Hepatocyte (in vitro differentiated cells): ENCODE measurements around the gene GAGE1. TPM values are rescaled to one million over a fixed set of nuclear protein-coding genes. Genes with fewer than 3 reads are reported as not detected.

Experiments used
- DNase-seq: peaks from one replicate; pipeline ENCODE4 v3.0.0-alpha.2; 2016; ENCODE audit warnings: low spot score
- H2AFZ ChIP-seq: fragments of 200-600 bp; sonication (generic); 2 replicates; pipeline ENCODE4 v1.6.0; 2016; ENCODE audit warnings: antibody characterized with exemption, mild to moderate bottlenecking
- H3K27ac ChIP-seq: fragments of 200-600 bp; sonication (generic); 2 replicates; pipeline ENCODE4 v1.5.1; 2016; ENCODE audit warnings: mild to moderate bottlenecking
- H3K27me3 ChIP-seq: fragments of 200-600 bp; sonication (generic); 2 replicates; pipeline ENCODE4 v1.6.1; 2016
- H3K36me3 ChIP-seq: fragments of 200-600 bp; sonication (generic); replicated peaks from 2 replicates; pipeline ENCODE4 v1.5.1; 2016; ENCODE audit warnings: low read depth; ENCODE audit not compliant: insufficient read depth
- H3K4me1 ChIP-seq: fragments of 200-600 bp; sonication (generic); 2 replicates; pipeline ENCODE4 v1.5.1; 2016; ENCODE audit warnings: mild to moderate bottlenecking, moderate library complexity; ENCODE audit not compliant: insufficient read depth
- H3K4me2 ChIP-seq: fragments of 200-600 bp; sonication (generic); 2 replicates; pipeline ENCODE4 v1.6.0; 2016
- H3K4me3 ChIP-seq: fragments of 200-600 bp; sonication (generic); 2 replicates; pipeline ENCODE4 v1.5.1; 2016; ENCODE audit warnings: mild to moderate bottlenecking
- H3K79me2 ChIP-seq: fragments of 200-600 bp; sonication (generic); 2 replicates; pipeline ENCODE4 v1.6.0; 2017; ENCODE audit warnings: mild to moderate bottlenecking
- H3K9me2 ChIP-seq: fragments of 200-600 bp; sonication (generic); replicated peaks from 2 replicates; pipeline ENCODE4 v1.6.0; 2017; ENCODE audit warnings: mild to moderate bottlenecking; ENCODE audit not compliant: insufficient read depth
- H3K9me3 ChIP-seq: fragments of 200-600 bp; sonication (generic); 2 replicates; pipeline ENCODE4 v1.5.1; 2016; ENCODE audit warnings: low read depth, mild to moderate bottlenecking
- H4K20me1 ChIP-seq: fragments of 200-600 bp; sonication (generic); 2 replicates; pipeline ENCODE4 v1.6.0; 2016; ENCODE audit warnings: mild to moderate bottlenecking; ENCODE audit not compliant: insufficient read depth, poor library complexity, severe bottlenecking
- EZH2 ChIP-seq: fragments of 200-600 bp; sonication (generic); IDR thresholded peaks from 2 replicates; pipeline ENCODE4 v1.6.1; 2016; ENCODE audit warnings: antibody characterized with exemption, mild to moderate bottlenecking, borderline replicate concordance
- EZH2phosphoT487 ChIP-seq: fragments of 200-600 bp; sonication (generic); IDR thresholded peaks from one replicate; pipeline ENCODE4 v1.6.1; 2018; ENCODE audit warnings: antibody characterized with exemption, mild to moderate bottlenecking, low read depth, moderate library complexity; ENCODE audit not compliant: unreplicated experiment, severe bottlenecking
- WGBS: methylation state at CpG from one replicate; pipeline ENCODE4 v1.1.6; 2016; ENCODE audit warnings: low lambda C conversion rate; ENCODE audit errors: missing lambda C conversion rate; 5-methylcytosine and 5-hydroxymethylcytosine counted together
- polyA plus RNA-seq: library from polyadenylated mRNA; unstranded; fragments of >200 nt; fragmentation: Nextera tagmentation; extraction: Ambion mirVana; gene quantifications from 2 replicates; pipeline ENCODE4 v1.2.1, GENCODE V29; 2016
- total RNA-seq: library from RNA; depleted of rRNA; stranded (reverse); fragments of >200 nt; gene quantifications from 2 replicates; pipeline ENCODE4 v1.2.3, GENCODE V29; 2014
- TF ChIP-seq, protein P1 (sequence below): fragments of 200-600 bp; sonication (generic); IDR thresholded peaks from 2 replicates; pipeline ENCODE4 v1.5.1; 2016; ENCODE audit warnings: antibody characterized with exemption, mild to moderate bottlenecking; ENCODE audit not compliant: poor library complexity

Gene GAGE1
- total and polyA plus RNA-seq, 2 experiments from 2014 or later = not detected

DNA sequence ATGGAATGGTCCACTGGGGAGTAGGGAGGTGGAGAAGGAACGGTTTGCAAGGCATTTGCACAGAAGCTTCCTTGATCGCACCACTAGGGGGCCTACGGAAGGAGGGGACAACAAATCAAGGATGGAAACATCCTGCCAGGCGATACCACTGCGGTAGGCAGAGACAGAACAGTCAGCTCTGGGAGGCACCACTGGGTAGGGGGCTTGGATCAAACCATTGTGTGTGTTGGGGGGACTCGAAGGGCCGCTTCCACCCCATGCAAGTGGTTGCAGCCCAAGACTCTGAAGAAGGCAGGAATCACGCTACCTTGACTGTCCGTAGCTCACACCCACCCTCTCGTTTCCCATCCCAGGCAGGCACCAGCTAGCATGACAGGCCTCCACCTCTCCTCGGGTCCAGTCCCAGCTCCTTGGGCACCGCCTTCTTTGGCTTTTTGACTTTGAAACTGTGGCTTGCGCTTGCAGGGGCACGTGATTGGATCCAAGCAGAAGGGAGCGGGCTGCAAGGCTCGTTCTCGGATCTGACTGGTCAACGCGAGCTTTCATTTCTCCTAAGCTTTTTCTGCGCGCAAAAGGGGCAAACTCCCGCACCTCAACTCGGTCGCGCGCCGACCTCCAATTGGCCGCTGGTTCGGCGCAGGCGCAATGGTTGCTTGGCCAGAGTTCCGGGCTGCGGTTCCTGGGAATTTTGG, 28.4 kb downstream of the GAGE1 start:
- Histone ChIP-seq H3K79me2 (no peaks in the 10 kb centered on the region), H3K4me3 (no peak overlapping the region), H2AFZ (no peak overlapping the region), H4K20me1 (no peaks in the 10 kb centered on the region), H3K9me3 (no peaks in the 10 kb centered on the region), H3K4me2 (no peak overlapping the region), H3K27ac (no peak overlapping the region), H3K4me1 (no peaks in the 10 kb centered on the region), H3K36me3 (no peaks in the 10 kb centered on the region), H3K9me2 (no peaks in the 10 kb centered on the region), H3K27me3 (no peaks in the 10 kb centered on the region)
- 93% methylated on average over 32 of the region's 33 CpGs for WGBS
- no peak for DNase-seq
- TF ChIP-seq, protein P1, sequence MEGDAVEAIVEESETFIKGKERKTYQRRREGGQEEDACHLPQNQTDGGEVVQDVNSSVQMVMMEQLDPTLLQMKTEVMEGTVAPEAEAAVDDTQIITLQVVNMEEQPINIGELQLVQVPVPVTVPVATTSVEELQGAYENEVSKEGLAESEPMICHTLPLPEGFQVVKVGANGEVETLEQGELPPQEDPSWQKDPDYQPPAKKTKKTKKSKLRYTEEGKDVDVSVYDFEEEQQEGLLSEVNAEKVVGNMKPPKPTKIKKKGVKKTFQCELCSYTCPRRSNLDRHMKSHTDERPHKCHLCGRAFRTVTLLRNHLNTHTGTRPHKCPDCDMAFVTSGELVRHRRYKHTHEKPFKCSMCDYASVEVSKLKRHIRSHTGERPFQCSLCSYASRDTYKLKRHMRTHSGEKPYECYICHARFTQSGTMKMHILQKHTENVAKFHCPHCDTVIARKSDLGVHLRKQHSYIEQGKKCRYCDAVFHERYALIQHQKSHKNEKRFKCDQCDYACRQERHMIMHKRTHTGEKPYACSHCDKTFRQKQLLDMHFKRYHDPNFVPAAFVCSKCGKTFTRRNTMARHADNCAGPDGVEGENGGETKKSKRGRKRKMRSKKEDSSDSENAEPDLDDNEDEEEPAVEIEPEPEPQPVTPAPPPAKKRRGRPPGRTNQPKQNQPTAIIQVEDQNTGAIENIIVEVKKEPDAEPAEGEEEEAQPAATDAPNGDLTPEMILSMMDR = no peak
- TF ChIP-seq EZH2phosphoT487 (no peak), EZH2 (no peak)

DNA sequence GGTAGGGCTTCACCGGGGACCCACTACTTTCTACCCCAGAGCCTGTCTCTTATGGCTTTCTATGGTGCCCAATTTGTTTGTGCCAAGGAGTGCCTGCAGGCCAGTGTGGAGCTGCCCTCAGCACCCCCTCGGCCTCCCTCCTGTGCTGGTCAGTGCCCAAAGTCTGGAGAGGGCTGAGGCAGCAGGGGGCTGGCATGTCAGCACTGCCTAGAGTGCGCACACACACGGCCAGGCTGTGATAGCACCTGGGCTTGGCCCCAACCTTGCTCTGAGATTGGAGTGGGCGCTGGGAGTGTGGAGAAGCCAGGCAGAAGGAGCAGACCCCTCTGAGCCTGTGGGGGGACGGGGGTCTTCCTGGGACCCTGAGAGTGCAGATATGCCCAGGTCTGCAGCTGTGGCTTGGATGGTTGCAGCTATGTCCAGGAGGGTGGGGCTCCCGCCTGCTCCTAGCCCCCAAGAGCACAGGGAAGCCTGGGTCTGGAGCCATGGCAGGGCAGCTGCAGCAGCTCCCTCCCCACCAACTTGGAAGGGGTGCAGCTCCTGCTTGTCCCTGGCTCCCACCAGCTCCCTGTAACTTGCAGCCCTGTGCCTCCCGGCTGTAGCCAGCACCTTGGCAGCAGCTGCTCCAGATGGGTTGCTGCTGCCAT, 46.3 kb downstream of the GAGE1 start:
- H3K9me3 ChIP-seq = no peaks in the 10 kb centered on the region
- H3K36me3 ChIP-seq = no peaks in the 10 kb centered on the region
- TF ChIP-seq EZH2 (no peak), EZH2phosphoT487 (no peak)
- TF ChIP-seq, protein P1 = no peak
- no peaks in the 10 kb centered on the region for H4K20me1 ChIP-seq
- no peaks in the 10 kb centered on the region for H3K9me2 ChIP-seq
- no peaks in the 10 kb centered on the region for H3K4me1 ChIP-seq
- H3K27ac ChIP-seq = no peak overlapping the region
- H3K4me3 ChIP-seq = no peak overlapping the region
- H3K4me2 ChIP-seq = no peak overlapping the region
- H2AFZ ChIP-seq = no peak overlapping the region
- H3K27me3 ChIP-seq = no peaks in the 10 kb centered on the region
- 75% methylated on average over 8 of the region's 8 CpGs for WGBS
- no peak for DNase-seq
- no peaks in the 10 kb centered on the region for H3K79me2 ChIP-seq

DNA sequence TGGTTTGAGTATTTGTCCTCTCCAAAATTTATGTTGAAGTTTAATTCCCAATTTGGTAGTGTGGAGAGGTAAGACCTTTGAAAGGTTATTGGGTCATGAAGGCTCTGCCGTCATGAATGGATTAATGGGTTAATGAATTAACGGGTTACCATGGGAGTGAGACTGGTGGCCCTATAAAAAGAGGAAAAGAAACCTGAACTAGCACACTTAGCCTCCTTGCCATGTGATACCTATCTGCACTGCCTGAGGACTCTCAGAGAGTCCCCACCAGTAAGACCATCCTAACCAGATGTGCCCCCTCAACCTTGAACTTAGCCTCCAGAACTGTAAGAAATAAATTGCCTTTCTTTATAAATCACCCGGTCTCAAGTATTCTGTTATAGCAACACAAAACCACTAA, 57.7 kb downstream of the GAGE1 start:
- H3K9me3 ChIP-seq = no peaks in the 10 kb centered on the region
- no peaks in the 10 kb centered on the region for H3K27me3 ChIP-seq
- no peak overlapping the region for H3K4me2 ChIP-seq
- H3K36me3 ChIP-seq = no peaks in the 10 kb centered on the region
- no peak for DNase-seq
- 77% methylated on average over 3 of the region's 3 CpGs for WGBS
- no peaks in the 10 kb centered on the region for H3K79me2 ChIP-seq
- H2AFZ ChIP-seq = no peak overlapping the region
- no peak for TF ChIP-seq EZH2
- TF ChIP-seq, protein P1 = no peak
- TF ChIP-seq EZH2phosphoT487 = no peak
- no peaks in the 10 kb centered on the region for H4K20me1 ChIP-seq
- no peak overlapping the region for H3K27ac ChIP-seq
- H3K9me2 ChIP-seq = no peaks in the 10 kb centered on the region
- no peaks in the 10 kb centered on the region for H3K4me1 ChIP-seq
- no peak overlapping the region for H3K4me3 ChIP-seq

Other genes with a start within 250 kb of the GAGE1 start
- gene GAGE12C, start 66.8 kb upstream of the GAGE1 start, total RNA-seq = not detected in 2 replicates
- not detected in 2 replicates for gene GAGE12C, start 66.8 kb upstream of the GAGE1 start, polyA plus RNA-seq
- not detected in 2 replicates for gene GAGE12D, start 57.3 kb upstream of the GAGE1 start, total RNA-seq
- not detected in 2 replicates for gene GAGE12D, start 57.3 kb upstream of the GAGE1 start, polyA plus RNA-seq
- gene GAGE12E, start 47.7 kb upstream of the GAGE1 start, total RNA-seq = not detected in 2 replicates
- not detected in 2 replicates for gene GAGE12E, start 47.7 kb upstream of the GAGE1 start, polyA plus RNA-seq
- gene GAGE12F, start 38.2 kb upstream of the GAGE1 start, total RNA-seq = not detected in 2 replicates
- not detected in 2 replicates for gene GAGE12F, start 38.2 kb upstream of the GAGE1 start, polyA plus RNA-seq
- not detected in 2 replicates for gene GAGE12G, start 28.6 kb upstream of the GAGE1 start, total RNA-seq
- not detected in 2 replicates for gene GAGE12G, start 28.6 kb upstream of the GAGE1 start, polyA plus RNA-seq
- not detected in 2 replicates for gene GAGE12H, start 19.1 kb upstream of the GAGE1 start, total RNA-seq
- gene GAGE12H, start 19.1 kb upstream of the GAGE1 start, polyA plus RNA-seq = not detected in 2 replicates
- gene GAGE2A, start 9.5 kb upstream of the GAGE1 start, total RNA-seq = not detected in 2 replicates
- not detected in 2 replicates for gene GAGE2A, start 9.5 kb upstream of the GAGE1 start, polyA plus RNA-seq
- gene PAGE1, start 97.0 kb downstream of the GAGE1 start, total RNA-seq = not detected in 2 replicates
- gene PAGE1, start 97.0 kb downstream of the GAGE1 start, polyA plus RNA-seq = not detected in 2 replicates
- 1.0 TPM in 1 of 2 replicates, not detected in the other for gene PAGE4, start 230.3 kb downstream of the GAGE1 start, total RNA-seq
- gene PAGE4, start 230.3 kb downstream of the GAGE1 start, polyA plus RNA-seq = 0.63 and 1.8 TPM in 2 replicates